Vagina (tissue), 2 donors: ENCODE measurements around the gene MMP19. TPM values are rescaled to one million over a fixed set of nuclear protein-coding genes. Genes with fewer than 3 reads are reported as not detected.

ENCODE experiments used
- DNase-seq, 2 donors: peaks; one replicate each; pipeline ENCODE4 v3.0.0-alpha.2; 2017; ENCODE audit errors: extremely low spot score in 2 of 2
- H3K27ac ChIP-seq: fragments of 200-600 bp; sonication (generic); one replicate; pipeline ENCODE4 v1.5.1; 2019
- H3K27me3 ChIP-seq: fragments of 200-600 bp; sonication (generic); one replicate; pipeline ENCODE4 v1.5.1; 2019
- H3K36me3 ChIP-seq, 2 donors: fragments of 200-600 bp; sonication (generic); one replicate each; pipeline ENCODE4 v1.5.1; 2017 to 2019
- H3K4me1 ChIP-seq: fragments of 200-600 bp; sonication (generic); one replicate; pipeline ENCODE4 v1.5.1; 2019
- H3K4me3 ChIP-seq, 2 donors: fragments of 200-600 bp; sonication (generic); 1 replicate in 1 of 2; 2 replicates in 1 of 2; pipeline ENCODE4 v1.5.1; 2016 to 2019
- H3K9me3 ChIP-seq: fragments of 200-600 bp; sonication (generic); one replicate; pipeline ENCODE4 v1.5.1; 2019
- POLR2A ChIP-seq, 2 donors: fragments of 450-650 bp; IDR thresholded peaks; one replicate each; pipeline ENCODE4 v1.6.1; 2017; ENCODE audit warnings: antibody characterized with exemption in 2 of 2, mild to moderate bottlenecking in 2 of 2, moderate library complexity in 2 of 2
- POLR2AphosphoS5 ChIP-seq, 2 donors: sonication (generic); formaldehyde crosslinking; IDR thresholded peaks; one replicate each; pipeline ENCODE4 v1.9.0; 2017; ENCODE audit warnings: antibody characterized with exemption in 2 of 2, mild to moderate bottlenecking in 2 of 2, low read depth in 1 of 2; ENCODE audit not compliant: insufficient read depth in 1 of 2
- intact Hi-C: fragments of 100-400 bp; cut with DNase I; formaldehyde crosslinking; loops from one replicate; pipeline ENCODE4 v1.15.1; 2023
- total RNA-seq: library from RNA; depleted of rRNA; stranded (reverse); fragments of >200 nt; gene quantifications from one replicate; pipeline ENCODE4 v1.2.3, GENCODE V29; 2016
- TF ChIP-seq, protein P1 (sequence below), 3 experiments: fragments of 450-650 bp in 2 of 3; fragments of 200-600 bp in 1 of 3; sonication (generic) in 1 of 3; IDR thresholded peaks; one replicate each; pipeline ENCODE4 v1.5.1; 2017 to 2019; ENCODE audit warnings: antibody characterized with exemption in 3 of 3, mild to moderate bottlenecking in 2 of 3, moderate library complexity in 2 of 3

The MMP19 gene
- total RNA-seq: 21.6 TPM

DNA sequence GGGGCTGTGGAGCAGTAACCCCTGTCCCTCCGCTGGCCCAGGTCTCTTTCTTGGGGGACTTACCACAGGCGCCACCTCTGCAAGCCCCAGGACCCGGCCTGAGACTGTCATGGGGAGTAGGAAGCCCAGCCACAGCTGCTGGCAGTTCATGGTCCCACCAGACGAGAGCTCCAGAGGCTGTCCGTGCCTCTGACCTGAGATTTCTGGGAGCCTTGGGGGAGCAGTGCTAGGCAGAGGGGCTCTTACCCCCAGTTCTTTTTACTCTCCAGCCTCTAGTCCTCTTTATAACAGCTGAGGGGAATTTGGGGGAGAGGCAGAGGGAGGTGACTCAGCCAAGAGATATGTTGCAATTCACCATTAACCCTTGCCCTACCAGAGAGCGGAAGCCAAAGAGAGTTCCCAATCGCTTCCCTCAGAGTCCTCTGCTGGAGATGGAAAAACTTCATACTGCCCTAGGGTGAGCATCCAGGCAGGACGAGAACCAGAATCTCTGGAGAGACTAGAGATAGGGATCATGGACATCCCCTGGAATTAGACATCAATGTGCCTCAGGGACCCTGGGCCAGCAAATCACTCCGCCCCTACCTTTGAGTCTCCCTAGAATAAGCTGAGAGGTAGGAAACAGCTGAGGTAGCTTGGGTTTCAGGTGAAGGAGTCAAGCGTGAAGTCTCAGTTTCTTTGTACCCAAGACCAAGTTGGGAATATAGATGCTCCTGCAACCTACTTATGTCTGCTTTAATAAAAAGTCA lies at the start of gene MMP19:
Gene MMP19 (minus strand): TSS at position 256 of the 749 bp plus-strand sequence. CDS start 106 bp downstream, at position 150.
- TF ChIP-seq POLR2AphosphoS5 (IDR thresholded peaks at IDR 0.05; ENCODE audit: insufficient read depth in 1 of 2, low read depth in 1 of 2): peak; percentile 55 to 76
- TF ChIP-seq, protein P1, sequence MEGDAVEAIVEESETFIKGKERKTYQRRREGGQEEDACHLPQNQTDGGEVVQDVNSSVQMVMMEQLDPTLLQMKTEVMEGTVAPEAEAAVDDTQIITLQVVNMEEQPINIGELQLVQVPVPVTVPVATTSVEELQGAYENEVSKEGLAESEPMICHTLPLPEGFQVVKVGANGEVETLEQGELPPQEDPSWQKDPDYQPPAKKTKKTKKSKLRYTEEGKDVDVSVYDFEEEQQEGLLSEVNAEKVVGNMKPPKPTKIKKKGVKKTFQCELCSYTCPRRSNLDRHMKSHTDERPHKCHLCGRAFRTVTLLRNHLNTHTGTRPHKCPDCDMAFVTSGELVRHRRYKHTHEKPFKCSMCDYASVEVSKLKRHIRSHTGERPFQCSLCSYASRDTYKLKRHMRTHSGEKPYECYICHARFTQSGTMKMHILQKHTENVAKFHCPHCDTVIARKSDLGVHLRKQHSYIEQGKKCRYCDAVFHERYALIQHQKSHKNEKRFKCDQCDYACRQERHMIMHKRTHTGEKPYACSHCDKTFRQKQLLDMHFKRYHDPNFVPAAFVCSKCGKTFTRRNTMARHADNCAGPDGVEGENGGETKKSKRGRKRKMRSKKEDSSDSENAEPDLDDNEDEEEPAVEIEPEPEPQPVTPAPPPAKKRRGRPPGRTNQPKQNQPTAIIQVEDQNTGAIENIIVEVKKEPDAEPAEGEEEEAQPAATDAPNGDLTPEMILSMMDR (IDR thresholded peaks at IDR 0.05): no peak
- TF ChIP-seq POLR2A (IDR thresholded peaks at IDR 0.05): no peak
- no peak for DNase-seq
- intact Hi-C loops: no loop called here

GRCh38 chr12:55891310-55891709 lies 48.6 kb upstream of the MMP19 start:
- Histone ChIP-seq H3K9me3 (no peaks in the 10 kb centered on the region), H3K36me3 (no peaks in the 10 kb centered on the region), H3K27ac (no peak overlapping the region), H3K27me3 (no peaks in the 10 kb centered on the region), H3K4me3 (no peak overlapping the region), H3K4me1 (no peaks in the 10 kb centered on the region)
- DNase-seq: no peak
- intact Hi-C loops: no loop called here
- TF ChIP-seq POLR2AphosphoS5 (IDR thresholded peaks at IDR 0.05; ENCODE audit: insufficient read depth in 1 of 2, low read depth in 1 of 2) (no peak), POLR2A (IDR thresholded peaks at IDR 0.05) (no peak)
- TF ChIP-seq, protein P1 (IDR thresholded peaks at IDR 0.05): no peak

More for the DNA sequence above, at the start of gene MMP19:
- Histone ChIP-seq H3K4me3 (peak within 1 kb of the TSS; percentile 51 to 58), H3K27ac (peak within 1 kb of the TSS; percentile 79), H3K9me3 (no peaks in the 10 kb centered on the region), H3K27me3 (no peaks in the 10 kb centered on the region), H3K4me1 (peaks cover 20% of the 10 kb centered on the region), H3K36me3 (no peaks in the 10 kb centered on the region)

DNA sequence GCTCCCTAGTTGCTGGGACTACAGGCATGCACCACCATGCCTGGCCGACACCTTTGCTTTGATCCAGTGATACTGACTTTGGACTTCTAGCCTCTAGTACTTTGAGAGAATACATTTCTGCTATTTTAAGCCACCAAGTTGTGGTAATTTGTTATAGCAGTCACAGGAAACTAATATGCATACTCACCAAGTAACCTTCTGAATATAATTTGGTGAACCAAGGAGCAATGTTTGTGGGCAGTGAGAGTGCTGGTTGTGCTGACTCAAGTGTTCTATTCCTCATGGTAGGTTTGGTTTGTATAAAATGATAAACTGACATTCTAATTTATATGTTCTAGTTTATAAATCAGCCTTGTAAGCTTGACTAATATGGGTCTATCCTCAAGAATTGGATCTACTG lies 42.4 kb upstream of the MMP19 start:
- H3K27me3 ChIP-seq: no peaks in the 10 kb centered on the region
- H3K9me3 ChIP-seq: no peaks in the 10 kb centered on the region
- no peaks in the 10 kb centered on the region for H3K36me3 ChIP-seq
- no peak overlapping the region for H3K27ac ChIP-seq
- TF ChIP-seq, protein P1 (IDR thresholded peaks at IDR 0.05): no peak
- no peak for TF ChIP-seq POLR2A (IDR thresholded peaks at IDR 0.05)
- TF ChIP-seq POLR2AphosphoS5 (IDR thresholded peaks at IDR 0.05; ENCODE audit: insufficient read depth in 1 of 2, low read depth in 1 of 2): no peak
- intact Hi-C loops: no loop called here
- DNase-seq: no peak
- H3K4me3 ChIP-seq: no peak overlapping the region
- H3K4me1 ChIP-seq: no peaks in the 10 kb centered on the region

DNA sequence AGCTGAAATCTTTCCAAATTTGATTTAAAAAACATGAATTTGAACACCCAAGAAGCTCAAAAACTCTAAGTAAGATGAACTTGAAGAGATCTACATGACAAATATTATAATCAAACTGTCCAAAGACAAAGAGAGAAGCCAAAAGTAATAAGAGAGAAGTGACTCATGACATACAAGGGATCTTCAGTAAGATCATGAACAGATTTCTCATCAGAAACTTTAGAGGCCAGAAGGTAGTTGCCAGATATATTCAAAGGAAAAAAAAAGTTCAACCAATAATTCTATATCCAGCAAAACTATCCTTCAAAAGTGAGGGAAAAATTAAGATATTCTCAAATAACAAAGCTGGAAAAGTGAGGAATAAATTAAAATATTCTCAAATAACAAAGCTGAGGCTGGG lies 35.1 kb upstream of the MMP19 start:
- Histone ChIP-seq H3K36me3 (no peaks in the 10 kb centered on the region), H3K9me3 (peaks cover 5% of the 10 kb centered on the region), H3K27me3 (no peaks in the 10 kb centered on the region), H3K4me3 (no peak overlapping the region), H3K4me1 (peaks cover 14% of the 10 kb centered on the region), H3K27ac (no peak overlapping the region)
- intact Hi-C loops: no loop called here
- DNase-seq: no peak
- TF ChIP-seq, protein P1 (IDR thresholded peaks at IDR 0.05): no peak
- TF ChIP-seq POLR2A (IDR thresholded peaks at IDR 0.05) (no peak), POLR2AphosphoS5 (IDR thresholded peaks at IDR 0.05; ENCODE audit: insufficient read depth in 1 of 2, low read depth in 1 of 2) (no peak)
